ENCODE measurements around the gene MEIS1. TPM values are rescaled to one million over a fixed set of nuclear protein-coding genes. Genes with fewer than 3 reads are reported as not detected.

MEIS1 gene
- total and polyA plus RNA-seq, 2 donors (not counting 1 experiment from before 2014, with no cell fraction given): 0.03 TPM; not detected in 1

DNA sequence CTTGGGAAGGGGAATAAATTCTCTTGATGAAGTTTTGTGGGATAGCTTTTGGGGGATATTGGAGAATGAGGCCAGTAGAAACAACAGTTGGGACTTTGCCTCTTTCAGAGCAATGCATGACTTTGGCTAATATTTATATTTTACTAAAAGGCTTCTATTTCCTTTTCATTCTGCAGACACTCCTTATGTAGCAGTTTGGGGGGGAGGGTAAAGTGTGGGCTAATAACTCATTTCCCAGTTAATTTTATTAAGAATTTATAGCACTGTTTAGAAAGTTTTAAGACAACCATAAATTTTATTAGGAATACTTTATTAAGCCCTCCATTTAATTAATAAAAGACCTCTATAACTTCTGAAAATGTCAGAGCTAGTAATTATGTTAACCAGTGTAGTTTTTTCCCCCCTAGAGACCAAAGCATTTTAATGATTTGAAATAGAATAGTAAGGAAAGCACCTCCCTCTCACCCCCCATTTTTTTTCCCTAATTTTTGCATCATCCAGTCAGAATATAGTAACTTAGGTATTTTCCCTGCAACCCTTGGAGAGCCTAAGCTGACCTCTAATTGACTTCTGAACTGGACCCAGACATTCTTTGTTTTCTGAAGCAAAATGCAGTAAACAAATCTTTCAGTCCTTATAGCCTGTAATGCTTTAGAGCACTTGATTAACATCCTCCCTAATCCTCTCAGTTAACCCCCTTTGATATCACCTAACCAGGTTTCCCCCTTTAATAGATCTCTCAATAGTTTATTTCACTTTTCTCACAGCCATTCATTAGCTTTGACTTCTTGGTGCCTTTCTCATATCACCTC lies 5.0 kb upstream of the MEIS1 start:
- Mint-ChIP-seq H3K4me3 (no peak overlapping the region), H3K27me3 (peaks cover 77% of the 10 kb centered on the region), H3K27ac (no peak overlapping the region), H3K4me1 (peaks cover 24% of the 10 kb centered on the region), H3K9me3 (ENCODE audit: insufficient read depth) (no peaks in the 10 kb centered on the region)
- no peak overlapping the region for H3K9ac ChIP-seq (ENCODE audit: low read length)
- TF ChIP-seq, protein P1, sequence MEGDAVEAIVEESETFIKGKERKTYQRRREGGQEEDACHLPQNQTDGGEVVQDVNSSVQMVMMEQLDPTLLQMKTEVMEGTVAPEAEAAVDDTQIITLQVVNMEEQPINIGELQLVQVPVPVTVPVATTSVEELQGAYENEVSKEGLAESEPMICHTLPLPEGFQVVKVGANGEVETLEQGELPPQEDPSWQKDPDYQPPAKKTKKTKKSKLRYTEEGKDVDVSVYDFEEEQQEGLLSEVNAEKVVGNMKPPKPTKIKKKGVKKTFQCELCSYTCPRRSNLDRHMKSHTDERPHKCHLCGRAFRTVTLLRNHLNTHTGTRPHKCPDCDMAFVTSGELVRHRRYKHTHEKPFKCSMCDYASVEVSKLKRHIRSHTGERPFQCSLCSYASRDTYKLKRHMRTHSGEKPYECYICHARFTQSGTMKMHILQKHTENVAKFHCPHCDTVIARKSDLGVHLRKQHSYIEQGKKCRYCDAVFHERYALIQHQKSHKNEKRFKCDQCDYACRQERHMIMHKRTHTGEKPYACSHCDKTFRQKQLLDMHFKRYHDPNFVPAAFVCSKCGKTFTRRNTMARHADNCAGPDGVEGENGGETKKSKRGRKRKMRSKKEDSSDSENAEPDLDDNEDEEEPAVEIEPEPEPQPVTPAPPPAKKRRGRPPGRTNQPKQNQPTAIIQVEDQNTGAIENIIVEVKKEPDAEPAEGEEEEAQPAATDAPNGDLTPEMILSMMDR (IDR thresholded peaks at IDR 0.05): no peak
- no peak for TF ChIP-seq EZH2 (IDR thresholded peaks at IDR 0.05; ENCODE audit: borderline replicate concordance, insufficient read depth, low read depth, low read length, poor library complexity, severe bottlenecking)
- ChIA-PET POLR2A (no interaction called here), CTCF (interaction anchor here (1.8 kb wide), 1 partner anchor 1411 kb away, joined by 5 read pairs; no protein-coding TSS in a partner anchor)
- peaks cover 0 to 55% (median 33%) of the 10 kb centered on the region in 4 experiments for H3K27me3 ChIP-seq (replicated peaks in 1 of 4; ENCODE audit: control extremely low read depth in 1 of 4, control insufficient read depth in 3 of 4, insufficient read depth in 4 of 4, low read length in 3 of 4)
- H3K4me2 ChIP-seq (replicated peaks; ENCODE audit: low read depth, low read length, poor library complexity, severe bottlenecking): no peak overlapping the region
- ATAC-seq (ENCODE audit: low read depth) (no peak), DNase-seq (no peak)
- no peak overlapping the region for H2AFZ ChIP-seq (ENCODE audit: insufficient read depth, low read depth, low read length, poor library complexity, severe bottlenecking)
- intact Hi-C loops (cut with micrococcal nuclease): loop anchor here (5.0 kb wide), 1 partner anchor 1602 kb away; no protein-coding TSS in a partner anchor
- H3K79me2 ChIP-seq (ENCODE audit: control insufficient read depth, insufficient read depth, low read length): no peaks in the 10 kb centered on the region
- no peaks in the 10 kb centered on the region for H4K20me1 ChIP-seq (ENCODE audit: control insufficient read depth, insufficient read depth, low read length, poor library complexity, severe bottlenecking)
- no peak overlapping the region for H3K27ac ChIP-seq (ENCODE audit: low read length in 2 of 2)
- H3K4me3 ChIP-seq (ENCODE audit: control extremely low read depth in 1 of 5, extremely low read depth in 1 of 5, insufficient read depth in 1 of 5, low read depth in 2 of 5, low read length in 4 of 5): no peak overlapping the region
- H3K36me3 ChIP-seq (replicated peaks in 1 of 2; ENCODE audit: control extremely low read depth in 1 of 2, control insufficient read depth in 1 of 2, extremely low read depth in 1 of 2, insufficient read depth in 2 of 2, low read length in 1 of 2): no peaks in the 10 kb centered on the region
- peaks cover 0 to 15% (median 0%) of the 10 kb centered on the region in 3 donors for H3K9me3 ChIP-seq (ENCODE audit: control extremely low read depth in 1 of 3, control insufficient read depth in 2 of 3, insufficient read depth in 1 of 3, low read length in 2 of 3)
- peaks cover 22 to 23% of the 10 kb centered on the region in 2 donors for H3K4me1 ChIP-seq (ENCODE audit: control insufficient read depth in 2 of 2, insufficient read depth in 2 of 2, low read length in 2 of 2)

Measured in B cell (primary cell).